Activated naive CD4-positive, alpha-beta T cell treated with anti-CD3 and anti-CD28 coated beads, Interleukin-2, amount 50 U/mL, for 72 hours (primary cell): Measurements from ENCODE around the gene FKBP10. TPM values are rescaled to one million over a fixed set of nuclear protein-coding genes. Genes with fewer than 3 reads are reported as not detected.
"Not testable (repeated sequence)": the region's sequence is repeated elsewhere in the genome, so short reads cannot be mapped to it uniquely, and the experiment has no call there.

Experiments
- ATAC-seq, 2 donors: fragments of 150-1000 bp; cut with Tn5 transposase; 2 replicates each; pipeline ENCODE4 v1.10.0; 2021; ENCODE audit warnings: mild to moderate bottlenecking in 2 of 2, moderate library complexity in 2 of 2
- DNase-seq, 2 donors: peaks; one replicate each; pipeline ENCODE4 v3.0.0; 2021 to 2022; ENCODE audit warnings: low spot score in 2 of 2
- H3K27ac Mint-ChIP-seq, 2 donors: one replicate each; pipeline ENCODE4 v1.8.0; 2022; ENCODE audit warnings: mild to moderate bottlenecking in 2 of 2, mixed read lengths in 2 of 2
- H3K36me3 Mint-ChIP-seq, 2 donors: one replicate each; pipeline ENCODE4 v1.8.0; 2022; ENCODE audit warnings: mixed read lengths in 2 of 2
- H3K9me3 Mint-ChIP-seq, 2 donors: one replicate each; pipeline ENCODE4 v1.8.0; 2022; ENCODE audit warnings: mixed read lengths in 2 of 2
- total RNA-seq, 2 donors: library from RNA; stranded (reverse); gene quantifications; one replicate each; pipeline ENCODE4 v1.2.3, GENCODE V29; 2022

FKBP10 gene
- total RNA-seq: under 1 TPM in 1 of 2 donors, not detected in 1; 0.47 TPM

- no peak within 1 kb of the TSS for H3K27ac Mint-ChIP-seq
- H3K36me3 Mint-ChIP-seq: no peaks in the 10 kb centered on the region
- ATAC-seq (peak in 1 of 2 donors; percentile 8), DNase-seq (peak in 1 of 2 donors; percentile 41)
- H3K9me3 Mint-ChIP-seq: no peaks in the 10 kb centered on the region
Measured at GRCh38 chr17:41812381-41813151, at the start of gene FKBP10. Gene FKBP10, plus strand, starts transcription at chr17:41813004. Its CDS starts 31 bp downstream, at chr17:41813035.

GRCh38 chr17:41763327-41763726 is 49.5 kb upstream of the FKBP10 start:
- ATAC-seq: no peak
- Mint-ChIP-seq H3K36me3 (no peaks in the 10 kb centered on the region), H3K9me3 (no peaks in the 10 kb centered on the region), H3K27ac (no peak overlapping the region)
- DNase-seq: no peak

- DNase-seq: no peak
- Mint-ChIP-seq H3K27ac (no peak overlapping the region), H3K36me3 (no peaks in the 10 kb centered on the region), H3K9me3 (no peaks in the 10 kb centered on the region)
- no peak for ATAC-seq
Measured at GRCh38 chr17:41766135-41766534, 46.7 kb upstream of the FKBP10 start.

- DNase-seq (no peak), ATAC-seq (no peak)
- Mint-ChIP-seq H3K27ac (no peak overlapping the region), H3K36me3 (no peaks in the 10 kb centered on the region), H3K9me3 (no peaks in the 10 kb centered on the region)
Measured at GRCh38 chr17:41767324-41768042, 45.3 kb upstream of the FKBP10 start.

GRCh38 chr17:41768682-41769288 is 44.0 kb upstream of the FKBP10 start:
- DNase-seq: no peak
- Mint-ChIP-seq H3K36me3 (no peaks in the 10 kb centered on the region), H3K27ac (no peak overlapping the region), H3K9me3 (no peaks in the 10 kb centered on the region)
- no peak for ATAC-seq

GRCh38 chr17:41769346-41769862 is 43.4 kb upstream of the FKBP10 start:
- no peaks in the 10 kb centered on the region for H3K36me3 Mint-ChIP-seq
- DNase-seq (no peak), ATAC-seq (no peak)
- H3K9me3 Mint-ChIP-seq: no peaks in the 10 kb centered on the region
- no peak overlapping the region for H3K27ac Mint-ChIP-seq

- ATAC-seq: no peak
- Mint-ChIP-seq H3K36me3 (no peaks in the 10 kb centered on the region), H3K9me3 (no peaks in the 10 kb centered on the region), H3K27ac (peak overlapping the region in 1 of 2 donors; percentile 61)
- no peak for DNase-seq
Measured at GRCh38 chr17:41769985-41770384, 42.8 kb upstream of the FKBP10 start.

- peak overlapping the region in 1 of 2 donors; percentile 77 for H3K27ac Mint-ChIP-seq
- DNase-seq (no peak), ATAC-seq (no peak)
- H3K36me3 Mint-ChIP-seq: no peaks in the 10 kb centered on the region
- no peaks in the 10 kb centered on the region for H3K9me3 Mint-ChIP-seq
Measured at GRCh38 chr17:41771389-41772206, 41.2 kb upstream of the FKBP10 start.

- DNase-seq (no peak), ATAC-seq (no peak)
- Mint-ChIP-seq H3K9me3 (no peaks in the 10 kb centered on the region), H3K36me3 (no peaks in the 10 kb centered on the region), H3K27ac (no peak overlapping the region)
Measured at GRCh38 chr17:41772218-41772585, 40.6 kb upstream of the FKBP10 start.

- Mint-ChIP-seq H3K27ac (no peak overlapping the region), H3K9me3 (no peaks in the 10 kb centered on the region), H3K36me3 (no peaks in the 10 kb centered on the region)
- no peak for DNase-seq
- no peak for ATAC-seq
Measured at GRCh38 chr17:41772586-41773189, 40.1 kb upstream of the FKBP10 start.

GRCh38 chr17:41773190-41773588 is 39.6 kb upstream of the FKBP10 start:
- DNase-seq (no peak), ATAC-seq (no peak)
- Mint-ChIP-seq H3K36me3 (no peaks in the 10 kb centered on the region), H3K27ac (no peak overlapping the region), H3K9me3 (no peaks in the 10 kb centered on the region)

- DNase-seq: no peak
- no peak for ATAC-seq
- no peaks in the 10 kb centered on the region for H3K9me3 Mint-ChIP-seq
- H3K27ac Mint-ChIP-seq: no peak overlapping the region
- H3K36me3 Mint-ChIP-seq: no peaks in the 10 kb centered on the region
Measured at GRCh38 chr17:41773731-41774193, 39.0 kb upstream of the FKBP10 start.

GRCh38 chr17:41775394-41776226 is 37.2 kb upstream of the FKBP10 start:
- no peak for ATAC-seq
- Mint-ChIP-seq H3K9me3 (no peaks in the 10 kb centered on the region), H3K27ac (peak overlapping the region in 1 of 2 donors; percentile 74), H3K36me3 (no peaks in the 10 kb centered on the region)
- DNase-seq: no peak

GRCh38 chr17:41776262-41776900 is 36.4 kb upstream of the FKBP10 start:
- not testable (repeated sequence) for H3K9me3 Mint-ChIP-seq, DNase-seq, H3K36me3 Mint-ChIP-seq, H3K27ac Mint-ChIP-seq, ATAC-seq

GRCh38 chr17:41777157-41777573 is 35.6 kb upstream of the FKBP10 start:
- no peak for DNase-seq
- no peak overlapping the region for H3K27ac Mint-ChIP-seq
- no peaks in the 10 kb centered on the region for H3K9me3 Mint-ChIP-seq
- ATAC-seq: no peak
- H3K36me3 Mint-ChIP-seq: no peaks in the 10 kb centered on the region
